Raji (cell line): ENCODE results near the gene DRC3.

Source experiments
- POLR2A ChIP-seq: IDR thresholded peaks from 2 replicates; pipeline ENCODE4 v1.6.1; 2011; ENCODE audit warnings: low read depth, low read length, control low read depth; ENCODE audit not compliant: insufficient read depth

Gene DRC3

GRCh38 chr17:17978481-17979424, 6.1 kb downstream of the DRC3 start:
- TF ChIP-seq POLR2A: no peak

- TF ChIP-seq POLR2A: no peak
Observed at GRCh38 chr17:17979778-17980177, 7.1 kb downstream of the DRC3 start.

GRCh38 chr17:17981330-17981729, 8.7 kb downstream of the DRC3 start:
- TF ChIP-seq POLR2A: no peak

GRCh38 chr17:17982801-17983200, 10.1 kb downstream of the DRC3 start:
- TF ChIP-seq POLR2A: no peak

GRCh38 chr17:17983376-17983775, 10.7 kb downstream of the DRC3 start:
- no peak for TF ChIP-seq POLR2A

GRCh38 chr17:17983776-17984175, 11.1 kb downstream of the DRC3 start:
- no peak for TF ChIP-seq POLR2A

- no peak for TF ChIP-seq POLR2A
Observed at GRCh38 chr17:17985153-17985552, 12.5 kb downstream of the DRC3 start.

- TF ChIP-seq POLR2A: no peak
Observed at GRCh38 chr17:17985555-17985954, 12.9 kb downstream of the DRC3 start.

GRCh38 chr17:17987187-17987896, 14.7 kb downstream of the DRC3 start:
- no peak for TF ChIP-seq POLR2A

GRCh38 chr17:17987901-17988300, 15.2 kb downstream of the DRC3 start:
- TF ChIP-seq POLR2A: no peak

GRCh38 chr17:17988427-17988945, 15.8 kb downstream of the DRC3 start:
- no peak for TF ChIP-seq POLR2A

GRCh38 chr17:17989081-17989480, 16.4 kb downstream of the DRC3 start:
- no peak for TF ChIP-seq POLR2A

- TF ChIP-seq POLR2A: no peak
Observed at GRCh38 chr17:17989618-17990017, 17.0 kb downstream of the DRC3 start.

- TF ChIP-seq POLR2A: no peak
Observed at GRCh38 chr17:17990282-17990681, 17.6 kb downstream of the DRC3 start.

- no peak for TF ChIP-seq POLR2A
Observed at GRCh38 chr17:17993366-17993765, 20.7 kb downstream of the DRC3 start.

- TF ChIP-seq POLR2A: no peak
Observed at GRCh38 chr17:17993852-17994251, 21.2 kb downstream of the DRC3 start.

GRCh38 chr17:17994271-17995069, 21.8 kb downstream of the DRC3 start:
- TF ChIP-seq POLR2A: no peak
